ENCODE data around the gene UST. TPM values are rescaled to one million over a fixed set of nuclear protein-coding genes. Genes with fewer than 3 reads are reported as not detected.

The UST gene
- total and polyA plus RNA-seq, 9 of the 15 experiments (the other 6 are each of a cell fraction or from before 2014, with no cell fraction given) = 0.04 to 0.10 TPM; not detected in 7

DNA sequence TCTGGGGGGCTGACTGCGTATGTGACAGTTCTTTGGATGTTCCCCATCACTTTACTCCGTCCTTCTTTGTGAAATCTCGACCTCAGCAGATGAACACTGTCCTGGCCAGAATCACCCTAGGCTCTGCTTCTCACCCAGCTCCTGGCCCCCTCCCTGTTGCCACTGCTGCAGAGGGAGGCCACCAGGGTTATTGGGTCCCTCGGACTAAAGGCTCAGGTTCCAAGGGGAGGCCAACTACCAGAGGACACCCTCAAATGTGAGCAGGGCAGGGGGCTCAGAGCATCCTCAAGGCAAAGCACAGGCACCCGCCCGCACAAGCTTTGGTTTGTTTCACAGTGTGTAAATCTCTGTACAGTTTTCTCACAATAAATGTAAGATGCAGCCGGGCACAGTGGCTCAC, 269.9 kb downstream of the UST start (continued):
- TF ChIP-seq CHD7 (IDR thresholded peaks at IDR 0.05; ENCODE audit: low read depth, low read length) = no peak
- TF ChIP-seq FOXJ3 (CRISPR knock-in tag; IDR thresholded peaks at IDR 0.05) = no peak
- TF ChIP-seq ETV5 (CRISPR knock-in tag; IDR thresholded peaks at IDR 0.05; ENCODE audit: low read depth) = no peak
- TF ChIP-seq SRSF7 (optimal IDR thresholded peaks at IDR 0.05; ENCODE audit: low read depth, low read length) = no peak
- TF ChIP-seq, protein P1, sequence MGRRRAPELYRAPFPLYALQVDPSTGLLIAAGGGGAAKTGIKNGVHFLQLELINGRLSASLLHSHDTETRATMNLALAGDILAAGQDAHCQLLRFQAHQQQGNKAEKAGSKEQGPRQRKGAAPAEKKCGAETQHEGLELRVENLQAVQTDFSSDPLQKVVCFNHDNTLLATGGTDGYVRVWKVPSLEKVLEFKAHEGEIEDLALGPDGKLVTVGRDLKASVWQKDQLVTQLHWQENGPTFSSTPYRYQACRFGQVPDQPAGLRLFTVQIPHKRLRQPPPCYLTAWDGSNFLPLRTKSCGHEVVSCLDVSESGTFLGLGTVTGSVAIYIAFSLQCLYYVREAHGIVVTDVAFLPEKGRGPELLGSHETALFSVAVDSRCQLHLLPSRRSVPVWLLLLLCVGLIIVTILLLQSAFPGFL (CRISPR knock-in tag; IDR thresholded peaks at IDR 0.05) = no peak
- TF ChIP-seq TCFL5 (CRISPR knock-in tag; conservative IDR thresholded peaks at IDR 0.05) = no peak
- TF ChIP-seq PURB (CRISPR knock-in tag; IDR thresholded peaks at IDR 0.05; ENCODE audit: low read depth) = no peak
- no peak for TF ChIP-seq DIDO1 (tag; IDR thresholded peaks at IDR 0.05; ENCODE audit: low read depth)
- TF ChIP-seq ZNF143 (CRISPR knock-in tag; IDR thresholded peaks at IDR 0.05) = no peak
- TF ChIP-seq TBL1XR1 (IDR thresholded peaks at IDR 0.05; ENCODE audit: low read length in 2 of 2) = no peak
